Activated CD8-positive, alpha-beta T cell treated with anti-CD3 and anti-CD28 coated beads, Interleukin-2, amount 10 ng/mL, durations not matched to agents 7 days and 5 days (primary cell): ENCODE data around the gene IL2RA. TPM values are rescaled to one million over a fixed set of nuclear protein-coding genes. Genes with fewer than 3 reads are reported as not detected.
"Not testable (repeated sequence)": the region's sequence is repeated elsewhere in the genome, so short reads cannot be mapped to it uniquely, and the experiment has no call there.

ENCODE experiments used
- ATAC-seq: fragments of 150-1000 bp; cut with Tn5 transposase; one replicate; pipeline ENCODE4 v1.10.0; 2021; ENCODE audit warnings: moderate library complexity
- CTCF ChIA-PET: fragments of 350-600 bp; sonication (Branson Sonifier 250); formaldehyde crosslinking; loops from one replicate; lab custom pipeline; 2021; ENCODE audit warnings: antibody characterized with exemption; lab: Charles Lee
- POLR2A ChIA-PET: fragments of 350-600 bp; sonication (Branson Sonifier 250); formaldehyde crosslinking; loops from one replicate; lab custom pipeline; 2021; ENCODE audit warnings: antibody characterized with exemption; lab: Charles Lee
- DNase-seq: peaks from one replicate; pipeline ENCODE4 v3.0.0-alpha.2; 2020
- H3K27ac Mint-ChIP-seq: one replicate; pipeline ENCODE4 v1.8.0; 2021; ENCODE audit warnings: mild to moderate bottlenecking, mixed read lengths
- H3K27me3 Mint-ChIP-seq: one replicate; pipeline ENCODE4 v1.8.0; 2021; ENCODE audit warnings: low read depth, mixed read lengths
- H3K36me3 Mint-ChIP-seq: one replicate; pipeline ENCODE4 v1.8.0; 2021; ENCODE audit warnings: low read depth, mixed read lengths
- H3K4me1 Mint-ChIP-seq: one replicate; pipeline ENCODE4 v1.8.0; 2021; ENCODE audit warnings: low read depth, mixed read lengths
- H3K4me3 Mint-ChIP-seq: one replicate; pipeline ENCODE4 v1.8.0; 2021; ENCODE audit warnings: mild to moderate bottlenecking, mixed read lengths
- H3K9me3 Mint-ChIP-seq: one replicate; pipeline ENCODE4 v1.8.0; 2022; ENCODE audit warnings: mixed read lengths; ENCODE audit not compliant: insufficient read depth
- total RNA-seq, 2 experiments: library from RNA; stranded (reverse); gene quantifications; one replicate each; pipeline ENCODE4 v1.2.3, GENCODE V29; 2021

Gene IL2RA
- total RNA-seq, 2 experiments from 2014 or later: 174 to 177 TPM

- Mint-ChIP-seq H3K27ac (peak overlapping the region; percentile 64), H3K4me3 (peak overlapping the region; percentile 16), H3K27me3 (no peaks in the 10 kb centered on the region), H3K36me3 (peaks cover 85% of the 10 kb centered on the region), H3K9me3 (no peaks in the 10 kb centered on the region), H3K4me1 (peaks cover 90% of the 10 kb centered on the region)
- ChIA-PET POLR2A (interaction anchor here (1.0 to 7.1 kb wide), 5 partner anchors 11 to 96 kb away, joined by 3 to 134 read pairs (median 35); partner anchors contain the start of gene IL2RA), CTCF (interaction anchor here (1.6 to 7.5 kb wide), 6 partner anchors 10 to 39 kb away, joined by 7 to 81 read pairs (median 48); no protein-coding TSS in a partner anchor)
- peak; percentile 19 for DNase-seq
- ATAC-seq: no peak
Observed at GRCh38 chr10:6048281-6049030, 13.7 kb downstream of the IL2RA start.

GRCh38 chr10:6047847-6048246 lies 14.3 kb downstream of the IL2RA start:
- POLR2A ChIA-PET: interaction anchor here (1.0 to 7.1 kb wide), 8 partner anchors 10 to 96 kb away, joined by 3 to 134 read pairs (median 7); partner anchors contain the start of gene IL2RA

GRCh38 chr10:6046773-6047611 lies 15.2 kb downstream of the IL2RA start:
- POLR2A ChIA-PET: interaction anchor here (1.0 to 2.4 kb wide), 5 partner anchors 10 to 33 kb away, joined by 3 to 7 read pairs (median 6); no protein-coding TSS in a partner anchor
- H3K4me1 Mint-ChIP-seq: peaks cover 91% of the 10 kb centered on the region
- no peaks in the 10 kb centered on the region for H3K9me3 Mint-ChIP-seq
- CTCF ChIA-PET: interaction anchor here (0.6 to 6.0 kb wide), 8 partner anchors 8 to 40 kb away, joined by 3 to 55 read pairs (median 7); partner anchors contain the start of gene IL2RA
- DNase-seq: peak; percentile 21
- H3K36me3 Mint-ChIP-seq: peaks cover 83% of the 10 kb centered on the region
- no peak for ATAC-seq
- H3K4me3 Mint-ChIP-seq: peak overlapping the region; percentile 54
- no peaks in the 10 kb centered on the region for H3K27me3 Mint-ChIP-seq
- H3K27ac Mint-ChIP-seq: peak overlapping the region; percentile 84

More at GRCh38 chr10:6047847-6048246, 14.3 kb downstream of the IL2RA start:
- H3K4me1 Mint-ChIP-seq: peaks cover 91% of the 10 kb centered on the region
- peak overlapping the region; percentile 64 for H3K27ac Mint-ChIP-seq
- peaks cover 87% of the 10 kb centered on the region for H3K36me3 Mint-ChIP-seq
- CTCF ChIA-PET: interaction anchor here (1.1 to 7.5 kb wide), 7 partner anchors 9 to 39 kb away, joined by 3 to 67 read pairs (median 34); no protein-coding TSS in a partner anchor
- H3K9me3 Mint-ChIP-seq: no peaks in the 10 kb centered on the region
- DNase-seq (peak; percentile 20), ATAC-seq (no peak)
- H3K27me3 Mint-ChIP-seq: no peaks in the 10 kb centered on the region
- H3K4me3 Mint-ChIP-seq: peak overlapping the region; percentile 16

GRCh38 chr10:6045878-6046772 lies 16.0 kb downstream of the IL2RA start:
- CTCF ChIA-PET: interaction anchor here (0.7 to 6.0 kb wide), 10 partner anchors 7 to 157 kb away, joined by 3 to 41 read pairs (median 4); partner anchors contain the start of gene PFKFB3
- Mint-ChIP-seq H3K36me3 (peaks cover 86% of the 10 kb centered on the region), H3K27ac (peak overlapping the region; percentile 84), H3K4me1 (peaks cover 93% of the 10 kb centered on the region), H3K27me3 (no peaks in the 10 kb centered on the region), H3K9me3 (no peaks in the 10 kb centered on the region), H3K4me3 (peak overlapping the region; percentile 54)
- no peak for ATAC-seq
- POLR2A ChIA-PET: interaction anchor here (0.8 to 2.4 kb wide), 9 partner anchors 9 to 40 kb away, joined by 3 to 7 read pairs (median 4); partner anchors contain the start of gene IL2RA
- DNase-seq: peak; percentile 30

GRCh38 chr10:6045314-6045848 lies 16.8 kb downstream of the IL2RA start:
- Mint-ChIP-seq H3K36me3 (peaks cover 86% of the 10 kb centered on the region), H3K27ac (peak overlapping the region; percentile 84), H3K9me3 (no peaks in the 10 kb centered on the region), H3K27me3 (no peaks in the 10 kb centered on the region), H3K4me3 (peak overlapping the region; percentile 54), H3K4me1 (peaks cover 91% of the 10 kb centered on the region)
- DNase-seq (peak; percentile 70), ATAC-seq (peak; percentile 29)
- ChIA-PET CTCF (interaction anchor here (0.7 to 4.8 kb wide), 9 partner anchors 8 to 158 kb away, joined by 3 to 34 read pairs (median 4); partner anchors contain the start of gene PFKFB3), POLR2A (interaction anchor here (0.8 to 2.4 kb wide), 9 partner anchors 8 to 41 kb away, joined by 3 to 7 read pairs (median 4); partner anchors contain the start of gene IL2RA)

GRCh38 chr10:6044751-6045313 lies 17.3 kb downstream of the IL2RA start:
- ChIA-PET CTCF (interaction anchor here (1.0 to 4.8 kb wide), 7 partner anchors 12 to 42 kb away, joined by 3 to 34 read pairs (median 7); no protein-coding TSS in a partner anchor), POLR2A (interaction anchor here (0.8 to 1.4 kb wide), 6 partner anchors 12 to 41 kb away, joined by 3 to 6 read pairs (median 4); no protein-coding TSS in a partner anchor)
- DNase-seq: peak; percentile 19
- ATAC-seq: peak; percentile 19
- Mint-ChIP-seq H3K27me3 (no peaks in the 10 kb centered on the region), H3K27ac (peak overlapping the region; percentile 84), H3K4me3 (peak overlapping the region; percentile 54), H3K9me3 (no peaks in the 10 kb centered on the region), H3K36me3 (peaks cover 87% of the 10 kb centered on the region), H3K4me1 (peaks cover 91% of the 10 kb centered on the region)

GRCh38 chr10:6044060-6044459 lies 18.1 kb downstream of the IL2RA start:
- Mint-ChIP-seq H3K27ac (peak overlapping the region; percentile 84), H3K4me3 (peak overlapping the region; percentile 54), H3K4me1 (peaks cover 91% of the 10 kb centered on the region), H3K9me3 (no peaks in the 10 kb centered on the region), H3K36me3 (peaks cover 87% of the 10 kb centered on the region), H3K27me3 (no peaks in the 10 kb centered on the region)
- ATAC-seq (peak; percentile 54), DNase-seq (peak; percentile 38)
- POLR2A ChIA-PET: interaction anchor here (0.7 to 1.3 kb wide), 3 partner anchors 9 to 18 kb away, joined by 3 to 4 read pairs (median 3); partner anchors contain the start of gene IL2RA
- CTCF ChIA-PET: interaction anchor here (1.2 to 4.8 kb wide), 4 partner anchors 30 to 48 kb away, joined by 3 to 34 read pairs (median 9); no protein-coding TSS in a partner anchor

- POLR2A ChIA-PET: interaction anchor here (0.9 to 1.0 kb wide), 2 partner anchors 15 to 19 kb away, joined by 4 read pairs; partner anchors contain the start of gene IL2RA
- not testable (repeated sequence) for H3K4me3 Mint-ChIP-seq, ATAC-seq, H3K9me3 Mint-ChIP-seq, H3K27me3 Mint-ChIP-seq, H3K27ac Mint-ChIP-seq
- H3K4me1 Mint-ChIP-seq: peaks cover 91% of the 10 kb centered on the region
- CTCF ChIA-PET: interaction anchor here (1.2 to 4.8 kb wide), 5 partner anchors 13 to 48 kb away, joined by 3 to 34 read pairs (median 3); no protein-coding TSS in a partner anchor
- peaks cover 87% of the 10 kb centered on the region for H3K36me3 Mint-ChIP-seq
- peak; percentile 16 for DNase-seq
Observed at GRCh38 chr10:6043377-6043776, 18.8 kb downstream of the IL2RA start.

- Mint-ChIP-seq H3K27ac (no peak overlapping the region), H3K36me3 (peaks cover 89% of the 10 kb centered on the region), H3K27me3 (no peaks in the 10 kb centered on the region), H3K4me1 (peaks cover 94% of the 10 kb centered on the region), H3K4me3 (no peak overlapping the region), H3K9me3 (no peaks in the 10 kb centered on the region)
- ATAC-seq (no peak), DNase-seq (no peak)
- ChIA-PET CTCF (interaction anchor here (1.2 to 3.7 kb wide), 5 partner anchors 9 to 47 kb away, joined by 3 to 41 read pairs (median 4); no protein-coding TSS in a partner anchor), POLR2A (interaction anchor here (1.2 kb wide), 1 partner anchor 11 kb away, joined by 6 read pairs; no protein-coding TSS in a partner anchor)
Observed at GRCh38 chr10:6040205-6040604, 22.0 kb downstream of the IL2RA start.
